PC-3 (cell line): ENCODE results near the gene MMRN2.

Experiments
- CTCF ChIP-seq: fragments of 300-600 bp; sonication (generic); conservative IDR thresholded peaks from 2 replicates; pipeline ENCODE4 v1.5.1; 2017; ENCODE audit warnings: antibody characterized with exemption, low read depth, mild to moderate bottlenecking, low read length
- EZH2 ChIP-seq: fragments of 300-600 bp; sonication (generic); IDR thresholded peaks from one replicate; pipeline ENCODE4 v1.6.1; 2017; ENCODE audit warnings: antibody characterized with exemption, mild to moderate bottlenecking, low read length; ENCODE audit not compliant: unreplicated experiment
- EZH2phosphoT487 ChIP-seq: fragments of 300-600 bp; sonication (generic); IDR thresholded peaks from 2 replicates; pipeline ENCODE4 v1.6.1; 2018; ENCODE audit warnings: mild to moderate bottlenecking, antibody characterized with exemption, low read length, borderline replicate concordance

GRCh38 chr10:86946213-86947155 is 10.9 kb downstream of the MMRN2 start:
- TF ChIP-seq CTCF = no peak
- TF ChIP-seq EZH2 = no peak
- no peak for TF ChIP-seq EZH2phosphoT487
